ENCODE results near the gene HOXA3.

DNA sequence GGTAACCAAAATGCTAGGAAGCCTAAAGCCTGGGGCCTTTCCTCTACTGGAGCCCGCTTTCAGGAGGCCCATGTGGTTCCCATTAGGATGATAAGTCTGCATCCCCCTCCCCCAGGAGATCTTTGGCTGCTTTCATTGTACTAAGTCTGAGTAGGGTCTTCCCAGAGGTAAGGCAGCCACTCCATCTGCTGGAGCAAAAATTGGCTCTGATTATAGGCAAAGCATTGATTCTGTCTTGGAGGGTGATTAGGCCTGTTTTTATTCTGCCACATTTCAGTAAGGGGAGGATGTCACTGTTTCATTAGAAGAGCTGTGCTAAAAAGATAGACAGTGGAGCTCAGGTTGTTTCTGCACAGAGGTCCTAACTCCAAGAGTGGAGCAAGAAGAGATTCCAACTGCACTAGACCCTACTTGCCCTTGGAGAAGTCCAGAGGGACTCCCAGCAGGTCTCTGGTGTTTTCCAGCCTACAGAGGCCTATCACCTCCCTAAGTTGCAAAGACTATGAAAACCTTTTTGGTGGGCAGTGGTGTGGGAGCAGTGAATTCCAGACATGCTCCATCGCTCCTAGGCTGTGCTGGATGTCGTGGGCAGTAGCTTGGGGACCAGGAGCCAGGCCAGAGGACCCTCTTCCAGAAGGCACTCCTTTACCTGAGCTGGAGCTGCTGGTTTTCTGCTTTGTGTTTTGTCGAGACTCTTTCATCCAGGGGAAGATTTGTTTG, 42.8 kb downstream of the HOXA3 start:
- TF ChIP-seq, protein P1, sequence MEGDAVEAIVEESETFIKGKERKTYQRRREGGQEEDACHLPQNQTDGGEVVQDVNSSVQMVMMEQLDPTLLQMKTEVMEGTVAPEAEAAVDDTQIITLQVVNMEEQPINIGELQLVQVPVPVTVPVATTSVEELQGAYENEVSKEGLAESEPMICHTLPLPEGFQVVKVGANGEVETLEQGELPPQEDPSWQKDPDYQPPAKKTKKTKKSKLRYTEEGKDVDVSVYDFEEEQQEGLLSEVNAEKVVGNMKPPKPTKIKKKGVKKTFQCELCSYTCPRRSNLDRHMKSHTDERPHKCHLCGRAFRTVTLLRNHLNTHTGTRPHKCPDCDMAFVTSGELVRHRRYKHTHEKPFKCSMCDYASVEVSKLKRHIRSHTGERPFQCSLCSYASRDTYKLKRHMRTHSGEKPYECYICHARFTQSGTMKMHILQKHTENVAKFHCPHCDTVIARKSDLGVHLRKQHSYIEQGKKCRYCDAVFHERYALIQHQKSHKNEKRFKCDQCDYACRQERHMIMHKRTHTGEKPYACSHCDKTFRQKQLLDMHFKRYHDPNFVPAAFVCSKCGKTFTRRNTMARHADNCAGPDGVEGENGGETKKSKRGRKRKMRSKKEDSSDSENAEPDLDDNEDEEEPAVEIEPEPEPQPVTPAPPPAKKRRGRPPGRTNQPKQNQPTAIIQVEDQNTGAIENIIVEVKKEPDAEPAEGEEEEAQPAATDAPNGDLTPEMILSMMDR (optimal IDR thresholded peaks at IDR 0.05 in 1 of 3, IDR thresholded peaks at IDR 0.05 in 1 of 3, conservative IDR thresholded peaks at IDR 0.05 in 1 of 3; ENCODE audit: extremely low read depth in 1 of 3, insufficient read depth in 2 of 3, low read length in 3 of 3), result no peak
- no peak for TF ChIP-seq EZH2 (IDR thresholded peaks at IDR 0.05; ENCODE audit: low read length)

All from keratinocyte (primary cell).